ENCODE measurements around the gene PCGF6.
"Not testable (repeated sequence)": the region's sequence is repeated elsewhere in the genome, so short reads cannot be mapped to it uniquely, and the experiment has no call there.

Gene PCGF6

GRCh38 chr10:103350517-103351260 lies at the start of gene PCGF6:
PCGF6 (minus strand) TSS chr10:103351140; CDS start chr10:103351066, 74 bp downstream.
- peak; percentile 37 for DNase-seq (ENCODE audit: low read depth)

GRCh38 chr10:103397191-103397825 lies 46.4 kb upstream of the PCGF6 start:
- no peak for DNase-seq (ENCODE audit: low read depth)

DNA sequence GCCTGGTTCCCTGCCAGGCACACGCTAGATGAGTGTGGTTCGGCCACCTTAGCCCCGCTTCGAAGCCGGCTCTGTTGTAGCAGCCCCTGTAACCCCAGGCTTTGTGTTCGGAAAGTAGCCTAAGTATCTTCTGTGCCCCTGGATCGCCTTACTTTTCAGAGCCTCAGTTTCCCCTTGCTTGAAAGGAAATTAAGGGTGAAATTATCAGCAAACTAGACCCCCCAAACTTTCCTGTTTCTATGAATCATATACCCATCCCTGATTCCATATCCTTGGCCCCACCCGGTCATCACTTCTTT lies 45.8 kb upstream of the PCGF6 start:
- no peak for DNase-seq (ENCODE audit: low read depth)

DNA sequence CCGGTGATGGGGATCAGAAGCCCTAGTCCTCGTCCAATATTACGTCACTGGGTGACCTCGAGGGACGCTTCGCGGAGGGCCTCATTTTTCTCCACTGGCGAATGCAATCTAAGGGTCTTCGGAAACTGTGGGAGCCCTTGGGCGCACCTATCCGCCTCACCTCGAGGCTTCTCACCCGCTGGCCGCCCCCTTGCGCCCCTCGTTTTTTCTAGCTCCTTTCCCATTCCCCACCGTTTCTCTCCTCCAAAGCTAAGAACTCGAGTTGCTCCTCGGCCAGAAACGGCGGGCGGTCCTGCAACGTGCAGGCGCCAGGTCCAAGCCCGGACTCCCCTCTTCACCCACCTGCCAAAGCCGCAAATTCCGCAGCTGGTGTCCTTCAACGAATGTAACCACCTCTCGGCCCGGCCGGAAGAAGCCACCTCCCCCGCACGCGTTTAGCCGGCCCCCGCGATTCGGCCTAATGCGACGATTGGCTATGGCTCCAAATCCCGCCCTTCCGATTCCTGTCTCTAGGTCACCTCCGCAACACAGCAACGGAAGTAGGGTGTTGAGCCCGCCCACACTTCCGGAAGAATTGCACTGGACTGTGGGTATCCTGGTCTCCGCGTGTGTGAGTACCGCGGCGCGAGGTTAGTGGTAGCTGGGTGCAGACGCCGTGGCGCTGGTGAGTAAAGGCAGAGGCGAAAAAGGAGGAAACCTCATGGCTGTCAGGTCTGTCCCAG lies 45.3 kb upstream of the PCGF6 start, which contains the start of the genes ATP5MK and PDCD11:
ATP5MK (minus strand) TSS at position 409 of the 722 bp plus-strand sequence. CDS start 4,018 bp downstream, outside the sequence.
PDCD11 (plus strand) TSS at position 560 of the 722 bp plus-strand sequence. CDS start 1,801 bp downstream, outside the sequence.
- DNase-seq (ENCODE audit: low read depth): peak; percentile 92

- DNase-seq (ENCODE audit: low read depth): no peak
These were observed 44.8 kb upstream of the PCGF6 start for GRCh38 chr10:103395754-103396066.

- DNase-seq (ENCODE audit: low read depth): no peak
These were observed 43.2 kb upstream of the PCGF6 start for GRCh38 chr10:103394180-103394579.

GRCh38 chr10:103382769-103383168 lies 31.8 kb upstream of the PCGF6 start:
- DNase-seq (ENCODE audit: low read depth): no peak

GRCh38 chr10:103374263-103374662 lies 23.3 kb upstream of the PCGF6 start:
- DNase-seq (ENCODE audit: low read depth): no peak

DNA sequence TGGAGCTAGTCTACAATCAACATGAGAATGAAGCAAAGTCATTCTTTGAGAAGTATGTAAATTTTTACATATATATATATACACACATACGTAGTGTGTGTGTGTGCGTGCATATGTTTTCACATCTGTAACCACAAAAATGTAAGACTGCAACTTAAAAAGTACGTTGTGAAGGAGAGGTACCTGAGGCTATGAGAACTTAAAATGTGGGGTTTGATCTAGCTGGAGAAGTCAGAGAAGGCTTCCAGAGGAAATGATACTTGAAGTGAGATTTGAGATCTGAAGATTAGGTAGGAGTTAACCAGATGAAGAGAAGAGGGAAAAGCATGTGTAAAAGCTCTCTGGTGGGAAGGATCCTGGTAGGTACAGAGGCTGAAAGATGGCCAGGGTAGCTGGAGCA lies 22.6 kb upstream of the PCGF6 start:
- no peak for DNase-seq (ENCODE audit: low read depth)

DNA sequence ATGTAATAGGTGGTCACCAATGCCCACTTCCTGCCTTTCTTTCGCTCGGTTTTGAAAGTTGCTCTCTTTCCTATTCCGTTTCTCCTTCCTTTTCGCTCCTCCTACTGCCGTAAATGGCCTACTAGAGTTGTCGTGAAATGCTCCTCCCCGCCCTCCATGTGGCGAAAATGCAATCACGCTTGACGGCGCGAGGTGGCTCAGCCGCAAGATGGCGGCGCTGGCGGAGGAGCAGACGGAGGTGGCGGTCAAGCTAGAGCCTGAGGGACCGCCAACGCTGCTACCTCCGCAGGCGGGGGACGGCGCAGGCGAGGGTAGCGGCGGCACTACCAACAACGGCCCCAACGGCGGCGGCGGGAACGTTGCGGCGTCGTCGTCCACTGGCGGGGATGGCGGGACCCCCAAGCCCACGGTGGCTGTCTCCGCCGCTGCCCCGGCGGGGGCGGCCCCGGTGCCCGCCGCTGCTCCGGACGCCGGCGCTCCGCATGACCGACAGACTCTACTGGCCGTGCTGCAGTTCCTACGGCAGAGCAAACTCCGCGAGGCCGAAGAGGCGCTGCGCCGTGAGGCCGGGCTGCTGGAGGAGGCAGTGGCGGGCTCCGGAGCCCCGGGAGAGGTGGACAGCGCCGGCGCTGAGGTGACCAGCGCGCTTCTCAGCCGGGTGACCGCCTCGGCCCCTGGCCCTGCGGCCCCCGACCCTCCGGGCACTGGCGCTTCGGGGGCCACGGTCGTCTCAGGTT lies 17.0 kb upstream of the PCGF6 start, which contains the start of gene TAF5:
TAF5 (plus strand) TSS at position 195 of the 737 bp plus-strand sequence; CDS start at position 209, 14 bp downstream.
- DNase-seq (ENCODE audit: low read depth): peak; percentile 72

- no peak for DNase-seq (ENCODE audit: low read depth)
These were observed 16.4 kb upstream of the PCGF6 start for GRCh38 chr10:103367379-103367781.

DNA sequence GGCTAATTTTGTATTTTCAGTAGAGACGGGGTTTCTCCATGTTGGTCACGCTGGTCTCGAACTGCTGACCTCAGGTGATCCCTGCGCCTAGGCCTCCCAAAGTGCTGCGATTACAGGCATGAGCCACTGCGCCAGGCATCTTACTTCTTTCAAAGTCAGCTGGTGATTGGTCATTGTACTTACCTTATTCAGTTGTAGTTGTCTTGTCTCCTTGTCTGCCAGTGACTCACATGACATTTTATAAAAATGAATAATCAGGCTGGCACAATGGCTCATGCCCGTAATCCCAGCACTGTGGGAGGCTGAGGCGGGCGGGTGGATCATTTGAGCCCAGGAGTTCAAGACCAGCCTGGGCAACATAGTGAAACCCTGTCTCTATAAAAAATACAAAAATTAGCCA lies 9.9 kb upstream of the PCGF6 start:
- DNase-seq (ENCODE audit: low read depth): not testable (repeated sequence)

GRCh38 chr10:103359493-103359892 lies 8.6 kb upstream of the PCGF6 start:
- not testable (repeated sequence) for DNase-seq (ENCODE audit: low read depth)

DNA sequence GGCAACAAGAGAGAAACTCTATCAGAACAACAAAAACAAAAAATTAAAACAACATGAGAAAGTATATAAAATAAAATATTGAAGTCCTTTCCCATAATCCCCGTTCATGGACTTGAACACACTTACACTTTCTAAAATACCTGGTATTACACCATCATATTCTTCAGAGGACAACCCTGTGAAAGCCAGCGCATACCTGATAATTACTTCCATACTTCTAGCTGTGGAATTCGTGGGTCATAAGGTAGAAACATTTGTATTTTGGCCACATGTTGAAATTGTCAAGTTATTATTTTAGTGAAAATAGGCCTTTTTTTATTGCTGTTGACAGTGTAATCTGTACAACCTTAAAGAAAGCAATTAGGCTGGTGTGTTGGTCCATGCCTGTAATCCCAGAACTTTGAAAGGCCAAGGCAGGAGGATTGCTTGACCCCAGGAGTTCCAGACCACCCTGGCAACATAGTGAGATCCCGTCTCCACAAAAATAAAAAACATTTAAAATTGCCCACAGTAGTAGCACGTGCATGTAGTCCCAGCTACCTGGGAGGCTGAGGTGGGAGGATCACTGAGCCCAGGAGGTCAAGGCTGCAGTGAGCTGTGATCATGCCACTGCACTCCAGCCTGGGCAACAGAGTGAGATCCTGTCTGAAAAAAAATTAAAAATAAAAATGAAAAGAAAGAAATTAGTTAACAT lies 5.1 kb upstream of the PCGF6 start:
- DNase-seq (ENCODE audit: low read depth): no peak

DNA sequence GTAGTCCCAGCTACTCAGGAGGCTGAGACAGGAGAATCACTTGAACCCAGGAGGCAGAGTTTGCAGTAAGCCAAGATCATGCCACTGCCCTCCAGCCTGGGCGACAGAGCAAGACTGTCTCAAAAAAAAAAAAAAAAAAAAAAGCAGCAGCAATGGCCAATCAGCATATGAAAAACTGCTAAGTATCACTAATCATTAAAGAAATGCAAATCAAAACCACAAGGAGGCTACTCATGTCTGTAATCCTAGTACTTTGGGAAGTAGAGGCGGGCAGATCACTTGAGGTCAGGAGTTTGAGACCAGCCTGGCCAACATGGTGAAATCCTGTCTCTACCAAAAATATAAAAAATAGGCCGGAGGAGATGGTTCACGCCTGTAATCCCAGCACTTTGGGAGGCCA lies 3.6 kb upstream of the PCGF6 start:
- not testable (repeated sequence) for DNase-seq (ENCODE audit: low read depth)

- DNase-seq (ENCODE audit: low read depth): no peak
These were observed 2.3 kb upstream of the PCGF6 start for GRCh38 chr10:103353281-103353680.

- DNase-seq (ENCODE audit: low read depth): no peak
These were observed 794 bp downstream of the PCGF6 start for GRCh38 chr10:103350175-103350516.

GRCh38 chr10:103336370-103336769 lies 14.6 kb downstream of the PCGF6 start:
- no peak for DNase-seq (ENCODE audit: low read depth)

- no peak for DNase-seq (ENCODE audit: low read depth)
These were observed 16.4 kb downstream of the PCGF6 start for GRCh38 chr10:103334567-103334966.

DNA sequence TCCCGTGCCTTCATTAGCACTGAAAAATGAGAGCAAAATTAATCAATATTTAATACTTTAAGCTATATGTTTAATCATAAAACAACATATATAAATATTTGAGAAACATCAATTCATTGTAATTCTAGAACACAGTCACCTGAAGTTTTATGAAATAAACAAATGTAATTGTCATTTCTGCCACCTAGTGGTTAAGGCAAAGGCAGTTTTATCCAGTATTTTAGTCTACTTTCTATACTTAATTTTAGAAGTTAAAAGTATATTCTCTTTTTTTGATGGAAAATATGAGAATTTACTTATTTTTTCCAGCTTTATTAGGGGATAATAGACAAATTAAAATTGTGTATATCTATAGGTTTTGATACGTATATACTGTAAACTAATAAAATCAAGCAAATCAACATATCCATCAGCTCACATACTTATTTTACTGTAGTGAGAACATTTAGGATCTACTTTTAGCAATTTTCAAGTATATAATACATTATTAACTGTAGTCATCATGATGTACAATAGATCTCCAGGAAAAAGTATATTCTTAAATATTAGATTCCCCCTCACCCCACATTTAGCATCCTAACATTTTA lies 16.9 kb downstream of the PCGF6 start:
- DNase-seq (ENCODE audit: low read depth): no peak

- DNase-seq (ENCODE audit: low read depth): no peak
These were observed 23.0 kb downstream of the PCGF6 start for GRCh38 chr10:103327906-103328305.

Data from stimulated activated CD8-positive, alpha-beta memory T cell treated with anti-CD3 and anti-CD28 coated beads, Interleukin-15, amount 100 ng/mL, for 1 hour (primary cell).